Stomach (tissue), 4 donors: Measurements from ENCODE around the gene PPIH.

Source experiments
- CTCF ChIP-seq, 7 experiments: fragments of 450-650 bp in 4 of 7; fragments of 200-600 bp in 3 of 7; sonication (generic) in 3 of 7; IDR thresholded peaks; one replicate each; pipeline ENCODE4 v1.5.1; 2016 to 2019; ENCODE audit warnings: antibody characterized with exemption in 7 of 7, control low read depth in 2 of 7, mild to moderate bottlenecking in 1 of 7
- POLR2A ChIP-seq, 4 donors: fragments of 450-650 bp; IDR thresholded peaks; one replicate each; pipeline ENCODE4 v1.6.1; 2016; ENCODE audit warnings: antibody characterized with exemption in 4 of 4, control low read depth in 2 of 4, mild to moderate bottlenecking in 1 of 4, moderate library complexity in 1 of 4

GRCh38 chr1:42657981-42658876, at the start of gene PPIH:
- TF ChIP-seq CTCF (IDR thresholded peaks at IDR 0.05) = peak in 3 of 7 experiments; percentile 31 to 47 (median 37)
- TF ChIP-seq POLR2A (IDR thresholded peaks at IDR 0.05) = no peak
